SU-DHL-6 (cell line): Measurements from ENCODE around the gene GAS7.

Experiments used
- CTCF ChIP-seq: fragments of 200-600 bp; sonication (generic); IDR thresholded peaks from one replicate; pipeline ENCODE4 v1.5.1; 2017; ENCODE audit warnings: antibody characterized with exemption, mild to moderate bottlenecking, low read length, moderate library complexity; ENCODE audit not compliant: insufficient read depth, poor library complexity, severe bottlenecking
- EZH2phosphoT487 ChIP-seq: fragments of 200-600 bp; sonication (generic), shearing (Covaris generic); conservative IDR thresholded peaks from 2 replicates; pipeline ENCODE4 v1.6.1; 2018; ENCODE audit warnings: mild to moderate bottlenecking, antibody characterized with exemption, low read length, moderate library complexity, mixed read lengths

- no peak for TF ChIP-seq CTCF
- TF ChIP-seq EZH2phosphoT487: no peak
These were observed 28.2 kb downstream of the GAS7 start for GRCh38 chr17:10170233-10170632.
